Epithelial cell of esophagus (primary cell): Measurements from ENCODE around the gene ELOF1.

Experiments
- DNase-seq: peaks from one replicate; pipeline ENCODE4 v3.0.0; 2010; ENCODE audit warnings: low read depth
- H3K4me3 ChIP-seq: 2 replicates; pipeline ENCODE4 v1.5.1; 2011; ENCODE audit warnings: mild to moderate bottlenecking, low read length, control low read depth
- TF ChIP-seq, protein P1 (sequence below): IDR thresholded peaks from 2 replicates; pipeline ENCODE4 v1.5.1; 2011; ENCODE audit warnings: low read depth, mild to moderate bottlenecking, low read length, control low read depth, inconsistent platforms; ENCODE audit not compliant: insufficient read depth; ENCODE audit errors: missing control alignments

The ELOF1 gene

GRCh38 chr19:11506967-11507366, 52.1 kb downstream of the ELOF1 start:
- DNase-seq, result no peak
- no peak overlapping the region for H3K4me3 ChIP-seq
- TF ChIP-seq, protein P1, sequence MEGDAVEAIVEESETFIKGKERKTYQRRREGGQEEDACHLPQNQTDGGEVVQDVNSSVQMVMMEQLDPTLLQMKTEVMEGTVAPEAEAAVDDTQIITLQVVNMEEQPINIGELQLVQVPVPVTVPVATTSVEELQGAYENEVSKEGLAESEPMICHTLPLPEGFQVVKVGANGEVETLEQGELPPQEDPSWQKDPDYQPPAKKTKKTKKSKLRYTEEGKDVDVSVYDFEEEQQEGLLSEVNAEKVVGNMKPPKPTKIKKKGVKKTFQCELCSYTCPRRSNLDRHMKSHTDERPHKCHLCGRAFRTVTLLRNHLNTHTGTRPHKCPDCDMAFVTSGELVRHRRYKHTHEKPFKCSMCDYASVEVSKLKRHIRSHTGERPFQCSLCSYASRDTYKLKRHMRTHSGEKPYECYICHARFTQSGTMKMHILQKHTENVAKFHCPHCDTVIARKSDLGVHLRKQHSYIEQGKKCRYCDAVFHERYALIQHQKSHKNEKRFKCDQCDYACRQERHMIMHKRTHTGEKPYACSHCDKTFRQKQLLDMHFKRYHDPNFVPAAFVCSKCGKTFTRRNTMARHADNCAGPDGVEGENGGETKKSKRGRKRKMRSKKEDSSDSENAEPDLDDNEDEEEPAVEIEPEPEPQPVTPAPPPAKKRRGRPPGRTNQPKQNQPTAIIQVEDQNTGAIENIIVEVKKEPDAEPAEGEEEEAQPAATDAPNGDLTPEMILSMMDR, result no peak

GRCh38 chr19:11506101-11506555, 52.9 kb downstream of the ELOF1 start:
- peak overlapping the region; percentile 60 for H3K4me3 ChIP-seq
- no peak for DNase-seq
- TF ChIP-seq, protein P1, result no peak

- peak within 1 kb of the TSS; percentile 60 for H3K4me3 ChIP-seq
- TF ChIP-seq, protein P1, result no peak
- peak; percentile 93 for DNase-seq
These were observed 53.4 kb downstream of the ELOF1 start, which contains the start of gene ZNF653 for GRCh38 chr19:11505504-11506100. Gene ZNF653, minus strand, starts transcription at chr19:11505839. Its CDS starts 53 bp downstream, at chr19:11505786.

GRCh38 chr19:11505032-11505503, 54.0 kb downstream of the ELOF1 start:
- peak overlapping the region; percentile 60 for H3K4me3 ChIP-seq
- DNase-seq, result peak; percentile 98
- TF ChIP-seq, protein P1, result no peak

GRCh38 chr19:11504502-11505031, 54.5 kb downstream of the ELOF1 start:
- peak overlapping the region; percentile 60 for H3K4me3 ChIP-seq
- TF ChIP-seq, protein P1, result no peak
- no peak for DNase-seq
